ENCODE measurements around the gene GEMIN2.

The GEMIN2 gene

DNA sequence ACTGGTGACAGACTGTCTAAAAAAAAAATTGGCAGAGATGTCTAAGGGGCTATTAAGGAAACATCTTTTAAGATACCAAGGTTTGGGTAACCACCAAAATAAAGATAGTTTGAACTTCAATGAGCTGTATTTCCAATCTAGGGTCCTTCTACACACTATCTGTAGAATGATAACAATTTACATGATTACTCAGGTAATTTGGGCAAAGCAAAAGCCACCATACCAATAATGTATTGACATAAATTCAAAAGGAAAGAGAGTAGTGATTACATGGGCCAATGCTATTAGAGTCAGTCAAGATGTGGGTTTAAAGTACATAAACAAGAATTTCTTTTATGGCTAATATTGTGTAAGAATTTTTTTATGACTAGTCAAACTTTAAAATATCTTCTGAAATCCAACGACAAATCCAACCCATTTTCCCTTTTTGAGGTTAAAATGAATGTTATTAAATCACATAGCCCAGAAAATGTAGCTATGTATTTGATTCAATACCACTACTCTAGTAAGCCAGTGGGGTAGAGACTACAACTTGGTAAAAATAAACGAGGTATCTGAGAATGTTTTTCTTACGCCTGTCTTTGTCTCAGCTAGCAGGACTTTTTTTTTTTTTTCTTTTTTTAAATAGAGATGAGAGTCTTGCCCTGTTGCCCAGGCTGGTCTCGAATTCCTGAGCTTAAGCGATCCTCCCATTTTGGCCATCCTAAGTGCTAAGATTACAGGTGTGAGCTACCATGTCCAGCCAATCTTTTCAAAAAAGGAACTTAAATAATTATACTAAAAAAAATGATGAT lies 71.3 kb downstream of the GEMIN2 start:
- H3K79me2 ChIP-seq (ENCODE audit: insufficient read depth, low read length), result no peaks in the 10 kb centered on the region
- H3K27ac ChIP-seq (ENCODE audit: low read depth, low read length, poor library complexity, severe bottlenecking), result no peak overlapping the region
- H4K20me1 ChIP-seq (ENCODE audit: insufficient read depth, low read length), result no peaks in the 10 kb centered on the region

More for the DNA sequence above, 71.3 kb downstream of the GEMIN2 start:
- no peaks in the 10 kb centered on the region for H3K9me3 ChIP-seq (ENCODE audit: low read length)
- no peaks in the 10 kb centered on the region for H3K27me3 ChIP-seq (ENCODE audit: insufficient read depth, low read length)
- peaks cover 52% of the 10 kb centered on the region for H3K36me3 ChIP-seq (ENCODE audit: insufficient read depth, low read length)
- H3F3A ChIP-seq (ENCODE audit: insufficient read depth, low read length), result peaks cover 10% of the 10 kb centered on the region; the same call in 1 of the 2 replicates
- no peaks in the 10 kb centered on the region for H3K9me2 ChIP-seq (ENCODE audit: low read depth, low read length)
- H3K4me2 ChIP-seq (ENCODE audit: low read length), result no peak overlapping the region
- no peaks in the 10 kb centered on the region for H3K4me1 ChIP-seq (ENCODE audit: insufficient read depth, low read length, severe bottlenecking)
- TF ChIP-seq, protein P1, sequence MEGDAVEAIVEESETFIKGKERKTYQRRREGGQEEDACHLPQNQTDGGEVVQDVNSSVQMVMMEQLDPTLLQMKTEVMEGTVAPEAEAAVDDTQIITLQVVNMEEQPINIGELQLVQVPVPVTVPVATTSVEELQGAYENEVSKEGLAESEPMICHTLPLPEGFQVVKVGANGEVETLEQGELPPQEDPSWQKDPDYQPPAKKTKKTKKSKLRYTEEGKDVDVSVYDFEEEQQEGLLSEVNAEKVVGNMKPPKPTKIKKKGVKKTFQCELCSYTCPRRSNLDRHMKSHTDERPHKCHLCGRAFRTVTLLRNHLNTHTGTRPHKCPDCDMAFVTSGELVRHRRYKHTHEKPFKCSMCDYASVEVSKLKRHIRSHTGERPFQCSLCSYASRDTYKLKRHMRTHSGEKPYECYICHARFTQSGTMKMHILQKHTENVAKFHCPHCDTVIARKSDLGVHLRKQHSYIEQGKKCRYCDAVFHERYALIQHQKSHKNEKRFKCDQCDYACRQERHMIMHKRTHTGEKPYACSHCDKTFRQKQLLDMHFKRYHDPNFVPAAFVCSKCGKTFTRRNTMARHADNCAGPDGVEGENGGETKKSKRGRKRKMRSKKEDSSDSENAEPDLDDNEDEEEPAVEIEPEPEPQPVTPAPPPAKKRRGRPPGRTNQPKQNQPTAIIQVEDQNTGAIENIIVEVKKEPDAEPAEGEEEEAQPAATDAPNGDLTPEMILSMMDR (IDR thresholded peaks at IDR 0.05; ENCODE audit: low read length), result no peak
- no peak for TF ChIP-seq EZH2 (IDR thresholded peaks at IDR 0.05; ENCODE audit: borderline replicate concordance, low read length)
- H3K4me3 ChIP-seq (ENCODE audit: low read depth, low read length, poor library complexity, severe bottlenecking), result no peak overlapping the region
- H2AFZ ChIP-seq (ENCODE audit: low read length), result no peak overlapping the region
- H3K9ac ChIP-seq (ENCODE audit: low read length), result no peak overlapping the region

All from OCI-LY1 (cell line).